K562 (cell line): ENCODE measurements around the gene RCOR3. TPM values are rescaled to one million over a fixed set of nuclear protein-coding genes. Genes with fewer than 3 reads are reported as not detected.
A peak's percentile ranks its signal among the peaks of the same experiment; 100 is the strongest.

Experiments used
- ATAC-seq: fragments of 200-7000 bp; cut with Tn5 transposase; 3 replicates; pipeline ENCODE4 v1.9.1; 2020; ENCODE audit warnings: moderate library complexity
- BruUV-seq: library from RNA; stranded (reverse); fragments of 400-500 nt; replicated peaks from 2 replicates; lab custom pipeline; 2021; lab: Mats Ljungman, UMichigan
- CTCF ChIA-PET: fragments of 300-600 bp; formaldehyde crosslinking; extraction: SDS; loops from one replicate; lab custom pipeline; 2021; ENCODE audit warnings: low intra/inter-chr PET ratio; lab: Yijun Ruan, JAX
- POLR2A ChIA-PET: fragments of 300-600, 350-650 bp; sonication (Branson Sonifier 250); formaldehyde crosslinking; extraction: SDS; loops from one replicate; lab custom pipeline; 2021; ENCODE audit warnings: antibody characterized with exemption, inconsistent platforms; lab: Yijun Ruan, JAX
- DNase-seq, 4 experiments: peaks; one replicate each; pipeline versions ENCODE4 v3.0.0 to v3.0.0-alpha.2; 2011 to 2018; ENCODE audit warnings: low spot score in 3 of 4, mixed read lengths in 3 of 4; ENCODE audit errors: extremely low read depth in 1 of 4
- FAIRE-seq: peaks from 2 replicates; lab custom pipeline; 2011; peaks lifted over from hg19 to GRCh38; lab: Jason Lieb, UNC
- H2AFZ ChIP-seq: 2 replicates; pipeline ENCODE4 v1.6.0; 2011; ENCODE audit warnings: low read depth, low read length, control low read depth, inconsistent platforms
- H3K27ac ChIP-seq: fragments of 200-600 bp; 3 replicates; pipeline ENCODE4 v1.8.0; 2011; ENCODE audit warnings: low read depth, mild to moderate bottlenecking, control low read depth, inconsistent platforms, low read length, moderate library complexity, mixed read lengths; ENCODE audit errors: extremely low read depth
- H3K27me3 ChIP-seq, 2 experiments: fragments of 300-600 bp in 1 of 2; 2 replicates in 1 of 2; 3 replicates in 1 of 2; pipeline versions ENCODE4 v1.6.0 to v1.8.0; 2011; ENCODE audit warnings: inconsistent platforms in 2 of 2, low read length in 2 of 2, mild to moderate bottlenecking in 1 of 2, mixed read lengths in 1 of 2, moderate library complexity in 1 of 2; ENCODE audit not compliant: control insufficient read depth in 2 of 2, insufficient read depth in 2 of 2
- H3K36me3 ChIP-seq: fragments of 300-600 bp; 3 replicates; pipeline ENCODE4 v1.8.0; 2011; ENCODE audit warnings: mild to moderate bottlenecking, low read length, inconsistent platforms; ENCODE audit not compliant: control insufficient read depth, insufficient read depth
- H3K4me1 ChIP-seq, 2 experiments: fragments of 200-600 bp in 1 of 2; replicated peaks in 1 of 2; 2 replicates in 1 of 2; 3 replicates in 1 of 2; pipeline versions ENCODE4 v1.5.1 to v1.8.0; 2011; ENCODE audit warnings: inconsistent platforms in 2 of 2, low read length in 2 of 2, mild to moderate bottlenecking in 1 of 2, mixed read lengths in 1 of 2, moderate library complexity in 1 of 2; ENCODE audit not compliant: control insufficient read depth in 2 of 2, insufficient read depth in 2 of 2
- H3K4me2 ChIP-seq: 2 replicates; pipeline ENCODE4 v1.6.1; 2011; ENCODE audit warnings: low read length, control low read depth, inconsistent platforms, mixed read lengths; ENCODE audit not compliant: insufficient read depth
- H3K4me3 ChIP-seq: fragments of 200-600 bp; sonication (generic), shearing (Covaris generic); 2 replicates; pipeline ENCODE4 v1.5.1; 2016; ENCODE audit warnings: control low read depth, inconsistent platforms
- H3K79me2 ChIP-seq: fragments of 200-600 bp; 3 replicates; pipeline ENCODE4 v1.8.0; 2011; ENCODE audit warnings: low read length, inconsistent platforms; ENCODE audit not compliant: control insufficient read depth, insufficient read depth
- H3K9ac ChIP-seq, 2 experiments: 2 replicates each; pipeline versions ENCODE4 v1.6.0 to v1.6.1; 2011; ENCODE audit warnings: low read depth in 2 of 2, low read length in 2 of 2, control low read depth in 1 of 2, inconsistent platforms in 1 of 2, mild to moderate bottlenecking in 1 of 2, mixed read lengths in 1 of 2; ENCODE audit not compliant: insufficient read depth in 1 of 2
- H3K9me1 ChIP-seq: one replicate; pipeline ENCODE4 v1.6.0; 2011; ENCODE audit warnings: inconsistent platforms, mild to moderate bottlenecking, low read length, moderate library complexity; ENCODE audit not compliant: control insufficient read depth, insufficient read depth
- H3K9me3 ChIP-seq: replicated peaks from 2 replicates; pipeline ENCODE4 v1.5.1; 2011; ENCODE audit warnings: low read depth, low read length, inconsistent platforms; ENCODE audit not compliant: control insufficient read depth, insufficient read depth
- H4K20me1 ChIP-seq: replicated peaks from 2 replicates; pipeline ENCODE4 v1.6.1; 2011; ENCODE audit warnings: low read length, inconsistent platforms, mixed read lengths; ENCODE audit not compliant: control insufficient read depth, insufficient read depth
- DACH1 ChIP-seq: fragments of 450-650 bp; IDR thresholded peaks from 2 replicates; pipeline ENCODE4 v1.6.1; 2018; ENCODE audit not compliant: partially characterized antibody
- ETV1 ChIP-seq: fragments of 450-650 bp; conservative IDR thresholded peaks from 2 replicates; pipeline ENCODE4 v1.6.1; 2016; ENCODE audit warnings: missing genetic modification characterization, control low read depth, low read depth, missing compliant biosample characterization
- ETV5 ChIP-seq: sonication (generic); formaldehyde crosslinking; IDR thresholded peaks from 2 replicates; pipeline ENCODE4 v1.4.0; 2020; ENCODE audit warnings: low read depth, mild to moderate bottlenecking, missing genetic modification reagents
- POLR2AphosphoS2 ChIP-seq: IDR thresholded peaks from 2 replicates; pipeline ENCODE4 v1.6.1; 2012; ENCODE audit warnings: low read length, improper control_type of control experiment
- RBBP5 ChIP-seq: fragments of 200-600 bp; sonication (generic); IDR thresholded peaks from 2 replicates; pipeline ENCODE4 v1.6.1; 2012; ENCODE audit warnings: borderline replicate concordance, mild to moderate bottlenecking, low read length, control low read depth, inconsistent platforms; ENCODE audit not compliant: insufficient read depth, poor library complexity, severe bottlenecking
- TAF7 ChIP-seq: fragments of 450-650 bp; IDR thresholded peaks from 2 replicates; pipeline ENCODE4 v1.6.1; 2016; ENCODE audit warnings: missing genetic modification characterization, missing compliant biosample characterization
- TCFL5 ChIP-seq: fragments of 250-450 bp; sonication (Bioruptor Pico); conservative IDR thresholded peaks from 2 replicates; pipeline ENCODE4 v1.6.1; 2021; ENCODE audit warnings: mild to moderate bottlenecking, moderate library complexity, matching md5 sums
- WGBS: fragments of 100-300 bp; shearing (Covaris generic); methylation state at CpG from one replicate; pipeline ENCODE4 v1.1.6; 2016; ENCODE audit warnings: low coverage, mixed read lengths; ENCODE audit not compliant: insufficient coverage; ENCODE audit errors: missing lambda C conversion rate; 5-methylcytosine and 5-hydroxymethylcytosine counted together
- in situ Hi-C: fragments of 300-500 bp; cut with MboI; formaldehyde crosslinking; loops from 4 replicates; pipeline ENCODE4 v1.15.0; 2018; ENCODE audit warnings: inconsistent platforms, mixed read lengths
- intact Hi-C: fragments of 100-400 bp; cut with micrococcal nuclease; formaldehyde crosslinking; loops from 2 replicates; pipeline ENCODE4 v1.14.2; 2022
- polyA plus RNA-seq, 8 experiments: library from polyadenylated mRNA; depleted of rRNA in 4 of 8; stranded (reverse) in 5 of 8; unstranded in 3 of 8; fragments of >200 nt; fragmentation: Nextera tagmentation in 2 of 8; fragmentation: Illumina TruSeq in 1 of 8; extraction: Ambion mirVana in 2 of 8; extraction: Trizol in 1 of 8; gene quantifications; 2 replicates each; pipeline versions ENCODE4 v1.2.1 to v1.2.3, GENCODE V29; 2011 to 2014; ENCODE audit warnings: inconsistent platforms in 1 of 8, missing spikeins in 1 of 8
- total RNA-seq, 7 experiments: library from RNA; depleted of rRNA in 6 of 7; stranded (reverse); fragments of >200 nt in 6 of 7; fragmentation: Illumina TruSeq in 2 of 7; extraction: Trizol in 2 of 7; gene quantifications; 2 replicates each; pipeline versions ENCODE4 v1.2.1 to v1.2.3, GENCODE V29; 2011 to 2021; ENCODE audit warnings: low replicate concordance in 1 of 7

Gene RCOR3
- total and polyA plus RNA-seq, 9 of the 15 experiments (the other 6 are each of a cell fraction or from before 2014, with no cell fraction given), result 9.7 to 42.7 (median 29.5) TPM

DNA sequence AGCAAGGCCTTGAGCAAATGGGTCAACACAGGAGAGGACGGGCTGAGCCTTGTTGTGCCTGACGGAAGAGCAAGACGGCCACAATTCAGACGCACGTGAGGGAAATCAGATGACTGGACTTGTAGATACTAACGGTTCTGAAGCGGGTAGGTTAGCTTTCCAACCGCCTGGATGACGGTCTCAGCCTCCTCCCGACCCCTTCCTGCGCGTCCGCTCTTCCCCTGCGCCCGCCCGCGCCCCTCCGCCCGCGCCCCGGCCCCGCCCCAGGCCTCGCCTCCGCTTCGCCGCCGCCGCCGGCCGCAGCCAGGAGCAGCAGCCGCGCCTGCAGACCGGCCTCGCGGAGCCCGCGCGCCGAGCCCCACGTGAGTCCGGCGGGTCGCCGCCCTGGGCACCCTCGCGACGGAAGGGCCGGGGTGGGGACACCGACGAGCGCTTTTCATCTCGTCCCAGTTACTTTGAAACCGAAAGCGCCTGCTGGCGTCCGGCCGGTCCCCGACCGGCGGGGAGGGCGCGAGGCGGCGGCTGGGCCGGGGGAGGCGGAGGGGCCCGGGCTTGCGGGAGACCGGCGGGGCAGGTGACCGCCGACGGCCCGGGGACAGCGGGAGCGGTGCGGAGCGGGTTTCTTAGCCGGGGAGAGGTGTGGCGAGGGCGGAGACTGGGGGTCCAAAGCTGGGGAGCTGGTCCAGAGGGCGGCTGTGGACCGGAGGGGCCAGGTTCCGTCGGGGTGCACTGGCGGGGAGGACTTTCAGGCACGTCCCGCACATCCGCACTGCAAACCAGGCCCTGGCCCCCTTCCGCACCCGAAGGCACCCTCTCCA, 67.6 kb downstream of the RCOR3 start, which contains the start of gene TRAF5 (continued):
- TF ChIP-seq RBBP5 (peak; percentile 86), TAF7 (no peak)

- FAIRE-seq (no peak), DNase-seq (peak in 1 of 4 experiments; percentile 51), ATAC-seq (peak; percentile 10)
- 0 out of 2 replicates have a peak, but pooled peaks cover 3% of the 10 kb centered on the region for H4K20me1 ChIP-seq
- no peaks in the 10 kb centered on the region for H3K9me3 ChIP-seq
- BruUV-seq, result no TSS peak
- intact Hi-C loops (no loop called here), in situ Hi-C loops (loop anchor here (10.0 kb wide), 1 partner anchor 327 kb away; no protein-coding TSS in a partner anchor)
- H3K9me1 ChIP-seq, result no peaks in the 10 kb centered on the region
- no peak overlapping the region for H3K27ac ChIP-seq
- WGBS, result 19% methylated on average over 16 of the region's 16 CpGs
- no peaks in the 10 kb centered on the region for H3K79me2 ChIP-seq
- peak overlapping the region; percentile 56 for H3K4me3 ChIP-seq
- no peaks in the 10 kb centered on the region; a peak in 1 of 5 replicates for H3K27me3 ChIP-seq
- no peaks in the 10 kb centered on the region for H3K36me3 ChIP-seq
- peaks cover 27 to 28% of the 10 kb centered on the region in 2 experiments for H3K4me1 ChIP-seq
- peak overlapping the region; percentile 100 for H2AFZ ChIP-seq
- ChIA-PET POLR2A (interaction anchor here (0.5 to 2.1 kb wide), 8 partner anchors 9 to 279 kb away, joined by 3 to 15 read pairs (median 4); no protein-coding TSS in a partner anchor), CTCF (no interaction called here)
- peak overlapping the region; percentile 49 to 90; a peak in 3 of 4 replicates for H3K9ac ChIP-seq
- peak overlapping the region; percentile 88 for H3K4me2 ChIP-seq
- TF ChIP-seq TCFL5 (no peak), DACH1 (peak; percentile 69), POLR2AphosphoS2 (no peak), ETV1 (tag) (0 out of 2 replicates have a peak, but pooled peaks have one; percentile 19), ETV5 (CRISPR knock-in tag) (no peak)
Measured at GRCh38 chr1:211327346-211327921, 68.3 kb downstream of the RCOR3 start.
